ENCODE data around the gene CACYBP. TPM values are rescaled to one million over a fixed set of nuclear protein-coding genes. Genes with fewer than 3 reads are reported as not detected.

CACYBP gene
- total RNA-seq, 1 experiment from 2014 or later = 183 TPM

DNA sequence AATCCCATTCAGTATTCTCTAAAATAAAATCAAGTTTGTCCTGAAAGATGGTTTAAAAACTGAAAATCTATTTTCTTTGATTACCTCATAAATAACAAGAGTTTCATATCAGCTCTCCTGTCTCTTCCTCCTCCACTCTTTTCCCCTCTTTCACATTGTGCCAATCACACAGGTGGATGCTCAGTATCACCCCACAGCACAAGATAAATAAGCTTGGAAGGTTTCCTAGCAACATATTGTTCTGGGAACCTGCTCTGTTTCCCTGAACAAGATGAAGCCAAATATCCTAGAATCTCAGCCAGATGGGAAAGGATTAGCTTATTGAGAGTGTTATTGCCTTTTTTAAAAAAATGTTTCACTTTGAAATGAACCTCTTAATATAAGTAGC is 45.7 kb upstream of the CACYBP start:
- no peak for TF ChIP-seq CTCF (IDR thresholded peaks at IDR 0.05; ENCODE audit: insufficient read depth in 1 of 2, low read depth in 1 of 2, low read length in 1 of 2, severe bottlenecking in 1 of 2, unreplicated experiment in 1 of 2)
- H3K9me3 ChIP-seq = no peaks in the 10 kb centered on the region
- no peaks in the 10 kb centered on the region for H3K27me3 Mint-ChIP-seq (ENCODE audit: insufficient read depth, unreplicated experiment)
- BruUV-seq (replicated peaks) = no TSS peak
- peak overlapping the region; percentile 41 for H3K4me3 Mint-ChIP-seq (ENCODE audit: unreplicated experiment)
- H3K4me1 Mint-ChIP-seq (ENCODE audit: low read depth, unreplicated experiment) = peaks cover 15% of the 10 kb centered on the region
- H3K4me1 ChIP-seq = peaks cover 26% of the 10 kb centered on the region
- H3K36me3 Mint-ChIP-seq (ENCODE audit: insufficient read depth, unreplicated experiment) = no peaks in the 10 kb centered on the region
- no peaks in the 10 kb centered on the region for H3K27me3 ChIP-seq (replicated peaks; ENCODE audit: control insufficient read depth, insufficient read depth, low read length)
- POLR2A ChIA-PET = interaction anchor here (0.6 kb wide), 1 partner anchor 45 kb away, joined by 3 read pairs; no protein-coding TSS in a partner anchor
- CTCF ChIA-PET = interaction anchor here (0.7 kb wide), 1 partner anchor 12 kb away, joined by 4 read pairs; no protein-coding TSS in a partner anchor
- no peak overlapping the region for H3K4me3 ChIP-seq (ENCODE audit: low read depth, low read length)
- no peaks in the 10 kb centered on the region for H3K9me3 Mint-ChIP-seq (ENCODE audit: unreplicated experiment)
- intact Hi-C loops (cut with micrococcal nuclease; ENCODE audit: unreplicated experiment) = loop anchor here (1.0 to 5.0 kb wide), 2 partner anchors 42 to 45 kb away; partner anchors contain the start of gene CACYBP
- no peaks in the 10 kb centered on the region for H3K36me3 ChIP-seq (ENCODE audit: control insufficient read depth, insufficient read depth, low read length)
- peak; percentile 38 to 50 for DNase-seq
- peak overlapping the region; percentile 0 for H3K27ac Mint-ChIP-seq (ENCODE audit: unreplicated experiment)

- Mint-ChIP-seq H3K27ac (ENCODE audit: unreplicated experiment) (peak overlapping the region; percentile 0), H3K27me3 (ENCODE audit: insufficient read depth, unreplicated experiment) (no peaks in the 10 kb centered on the region), H3K36me3 (ENCODE audit: insufficient read depth, unreplicated experiment) (no peaks in the 10 kb centered on the region), H3K4me1 (ENCODE audit: low read depth, unreplicated experiment) (peaks cover 15% of the 10 kb centered on the region), H3K4me3 (ENCODE audit: unreplicated experiment) (no peak overlapping the region), H3K9me3 (ENCODE audit: unreplicated experiment) (no peaks in the 10 kb centered on the region)
- no peak for DNase-seq
- H3K9me3 ChIP-seq = no peaks in the 10 kb centered on the region
- no peaks in the 10 kb centered on the region for H3K36me3 ChIP-seq (ENCODE audit: control insufficient read depth, insufficient read depth, low read length)
- no peaks in the 10 kb centered on the region for H3K27me3 ChIP-seq (replicated peaks; ENCODE audit: control insufficient read depth, insufficient read depth, low read length)
- H3K4me3 ChIP-seq (ENCODE audit: low read depth, low read length) = no peak overlapping the region
- CTCF ChIA-PET = interaction anchor here (0.7 kb wide), 1 partner anchor 11 kb away, joined by 4 read pairs; no protein-coding TSS in a partner anchor
- BruUV-seq (replicated peaks) = no TSS peak
- H3K4me1 ChIP-seq = peaks cover 26% of the 10 kb centered on the region
- intact Hi-C loops (cut with micrococcal nuclease; ENCODE audit: unreplicated experiment) = loop anchor here (1.0 to 5.0 kb wide), 2 partner anchors 43 to 44 kb away; partner anchors contain the start of gene CACYBP
- no peak for TF ChIP-seq CTCF (IDR thresholded peaks at IDR 0.05; ENCODE audit: insufficient read depth in 1 of 2, low read depth in 1 of 2, low read length in 1 of 2, severe bottlenecking in 1 of 2, unreplicated experiment in 1 of 2)
- POLR2A ChIA-PET = no interaction called here
Observed at GRCh38 chr1:174954671-174955669, 44.8 kb upstream of the CACYBP start.

GRCh38 chr1:174956086-174956485 is 43.7 kb upstream of the CACYBP start:
- POLR2A ChIA-PET = no interaction called here
- Mint-ChIP-seq H3K4me3 (ENCODE audit: unreplicated experiment) (no peak overlapping the region), H3K36me3 (ENCODE audit: insufficient read depth, unreplicated experiment) (no peaks in the 10 kb centered on the region), H3K9me3 (ENCODE audit: unreplicated experiment) (no peaks in the 10 kb centered on the region), H3K27me3 (ENCODE audit: insufficient read depth, unreplicated experiment) (no peaks in the 10 kb centered on the region), H3K27ac (ENCODE audit: unreplicated experiment) (no peak overlapping the region), H3K4me1 (ENCODE audit: low read depth, unreplicated experiment) (peaks cover 15% of the 10 kb centered on the region)
- peaks cover 26% of the 10 kb centered on the region for H3K4me1 ChIP-seq
- CTCF ChIA-PET = no interaction called here
- intact Hi-C loops (cut with micrococcal nuclease; ENCODE audit: unreplicated experiment) = no loop called here
- no peaks in the 10 kb centered on the region for H3K36me3 ChIP-seq (ENCODE audit: control insufficient read depth, insufficient read depth, low read length)
- H3K9me3 ChIP-seq = no peaks in the 10 kb centered on the region
- no peak overlapping the region for H3K4me3 ChIP-seq (ENCODE audit: low read depth, low read length)
- TF ChIP-seq CTCF (IDR thresholded peaks at IDR 0.05; ENCODE audit: insufficient read depth in 1 of 2, low read depth in 1 of 2, low read length in 1 of 2, severe bottlenecking in 1 of 2, unreplicated experiment in 1 of 2) = no peak
- BruUV-seq (replicated peaks) = no TSS peak
- DNase-seq = no peak
- no peaks in the 10 kb centered on the region for H3K27me3 ChIP-seq (replicated peaks; ENCODE audit: control insufficient read depth, insufficient read depth, low read length)
